DND-41 (cell line): Measurements from ENCODE around the gene MORN5.

Experiments used
- CTCF ChIP-seq: IDR thresholded peaks from 2 replicates; pipeline ENCODE4 v1.5.1; 2012; ENCODE audit warnings: borderline replicate concordance, low read length, moderate library complexity, mild to moderate bottlenecking; ENCODE audit not compliant: poor library complexity, severe bottlenecking; ENCODE audit errors: extremely low read depth
- EZH2 ChIP-seq: IDR thresholded peaks from 3 replicates; pipeline ENCODE4 v1.6.1; 2012; ENCODE audit warnings: borderline replicate concordance, low read depth, mild to moderate bottlenecking, moderate library complexity, low read length, inconsistent platforms; ENCODE audit not compliant: severe bottlenecking

GRCh38 chr9:122113574-122113973, 46.1 kb upstream of the MORN5 start:
- no peak for TF ChIP-seq CTCF
- no peak for TF ChIP-seq EZH2
